Coronary artery (tissue), 2 donors: Measurements from ENCODE around the gene VTI1A.

Experiments
- DNase-seq: peaks from one replicate; pipeline ENCODE4 v3.0.0-alpha.2; 2017; ENCODE audit warnings: low spot score
- H3K27ac ChIP-seq, 2 donors: fragments of 200-600 bp; sonication (generic); one replicate each; pipeline ENCODE4 v1.5.1; 2016 to 2019
- H3K4me3 ChIP-seq: fragments of 200-600 bp; sonication (generic); 2 replicates; pipeline ENCODE4 v1.5.1; 2016; ENCODE audit warnings: mild to moderate bottlenecking, moderate library complexity
- CTCF ChIP-seq: fragments of 200-600 bp; sonication (generic); IDR thresholded peaks from one replicate; pipeline ENCODE4 v1.5.1; 2019; ENCODE audit warnings: antibody characterized with exemption

The VTI1A gene

GRCh38 chr10:112838784-112839481 is 391.9 kb downstream of the VTI1A start:
- TF ChIP-seq CTCF = no peak
- Histone ChIP-seq H3K27ac (no peak overlapping the region), H3K4me3 (no peak overlapping the region)
- DNase-seq = no peak

GRCh38 chr10:112839928-112840654 is 393.1 kb downstream of the VTI1A start:
- TF ChIP-seq CTCF = no peak

DNA sequence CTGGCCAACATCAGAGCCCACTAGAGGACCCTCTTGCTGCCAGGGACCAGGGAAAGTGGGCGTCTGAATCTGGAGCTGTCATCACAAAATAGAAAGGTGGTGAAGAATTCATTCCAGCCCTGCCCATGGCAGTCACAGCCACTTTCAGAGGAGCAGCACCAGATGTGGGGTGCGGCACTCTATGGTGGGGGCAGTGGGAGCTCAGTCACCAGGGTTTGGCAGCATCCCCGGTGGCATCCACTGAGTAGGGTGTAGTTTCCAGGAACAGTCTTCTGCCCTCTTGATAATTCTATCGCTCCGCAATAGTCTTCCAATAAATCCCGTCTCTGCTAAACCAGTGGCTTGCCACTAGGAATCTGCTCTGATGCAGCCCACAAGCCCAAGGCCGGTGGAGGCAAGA is 394.5 kb downstream of the VTI1A start:
- TF ChIP-seq CTCF = no peak
- Histone ChIP-seq H3K27ac (no peak overlapping the region), H3K4me3 (no peak overlapping the region)
- no peak for DNase-seq

More at GRCh38 chr10:112839928-112840654, 393.1 kb downstream of the VTI1A start:
- Histone ChIP-seq H3K27ac (no peak overlapping the region), H3K4me3 (no peak overlapping the region)
- no peak for DNase-seq

GRCh38 chr10:112842832-112843360 is 395.9 kb downstream of the VTI1A start:
- Histone ChIP-seq H3K27ac (no peak overlapping the region), H3K4me3 (no peak overlapping the region)
- DNase-seq = no peak
- no peak for TF ChIP-seq CTCF

DNA sequence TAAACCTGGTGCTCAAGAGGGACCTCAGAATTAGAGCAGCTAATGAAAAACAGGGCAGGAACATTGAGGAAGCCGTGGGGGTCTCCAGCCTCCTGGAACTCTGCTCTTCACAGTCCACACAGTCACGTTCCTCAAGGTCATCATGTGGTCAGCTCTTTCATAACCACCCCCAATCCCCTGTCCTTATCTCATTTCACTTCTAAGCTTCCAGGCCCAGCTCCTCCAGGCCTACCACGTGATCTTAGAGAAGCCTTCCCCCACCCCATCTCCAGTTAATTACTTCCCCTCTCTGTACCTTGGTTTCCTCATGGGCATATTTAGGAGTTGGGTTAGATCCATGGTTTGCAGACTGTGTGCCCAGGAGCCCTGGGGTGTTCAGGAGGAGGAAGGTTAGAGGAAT is 396.6 kb downstream of the VTI1A start:
- DNase-seq = no peak
- Histone ChIP-seq H3K27ac (no peak overlapping the region), H3K4me3 (no peak overlapping the region)
- no peak for TF ChIP-seq CTCF

DNA sequence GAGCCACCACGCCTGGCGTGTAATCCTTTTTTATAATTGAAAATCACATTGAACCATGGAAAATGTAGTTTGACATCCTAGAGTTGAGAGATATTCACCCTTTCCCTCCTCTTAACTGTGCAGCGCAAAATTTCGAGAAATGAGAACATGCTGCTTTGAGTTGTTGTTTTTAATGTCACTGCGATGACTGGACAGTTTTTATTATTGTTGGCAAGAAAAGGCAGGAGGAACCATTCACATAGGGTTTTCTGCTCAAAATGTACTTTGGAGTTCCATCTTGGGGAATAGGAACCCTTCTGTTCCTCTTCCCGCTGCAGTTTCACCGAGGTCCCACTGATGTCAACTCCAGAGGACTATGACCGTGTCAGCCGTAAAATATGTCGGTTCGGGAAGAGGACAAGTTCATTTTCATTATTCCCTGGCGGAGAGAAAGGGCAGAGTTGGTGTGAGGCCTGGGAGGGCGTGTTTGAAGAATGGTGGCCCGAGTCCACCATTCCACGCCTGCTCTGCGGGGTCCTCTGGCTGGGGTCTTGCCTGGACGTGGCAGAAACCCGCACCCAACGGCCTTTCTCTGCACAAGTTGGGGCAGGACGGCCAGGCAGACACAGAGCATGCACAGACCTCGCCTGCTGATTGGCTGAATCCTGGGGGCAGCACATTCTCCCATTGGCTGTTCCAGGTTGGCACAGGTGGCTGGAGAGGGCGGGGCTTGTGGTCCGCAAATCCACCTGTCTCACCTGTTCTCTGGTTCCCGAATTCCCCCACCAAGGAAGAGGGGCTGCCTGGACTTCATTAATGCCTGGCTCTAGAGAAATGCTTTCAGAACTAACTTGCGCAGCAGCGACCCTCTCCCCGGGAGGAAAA is 397.9 kb downstream of the VTI1A start:
- TF ChIP-seq CTCF = no peak
- no peak for DNase-seq
- H3K27ac ChIP-seq = no peak overlapping the region
- no peak overlapping the region for H3K4me3 ChIP-seq
